Measurements from ENCODE around the gene MRPL22. TPM values are rescaled to one million over a fixed set of nuclear protein-coding genes. Genes with fewer than 3 reads are reported as not detected.

Gene MRPL22
- total and polyA plus RNA-seq, 2 of the 13 experiments (the other 11 are each of a cell fraction or from before 2014, with no cell fraction given) = 66.8 to 84.8 TPM

DNA sequence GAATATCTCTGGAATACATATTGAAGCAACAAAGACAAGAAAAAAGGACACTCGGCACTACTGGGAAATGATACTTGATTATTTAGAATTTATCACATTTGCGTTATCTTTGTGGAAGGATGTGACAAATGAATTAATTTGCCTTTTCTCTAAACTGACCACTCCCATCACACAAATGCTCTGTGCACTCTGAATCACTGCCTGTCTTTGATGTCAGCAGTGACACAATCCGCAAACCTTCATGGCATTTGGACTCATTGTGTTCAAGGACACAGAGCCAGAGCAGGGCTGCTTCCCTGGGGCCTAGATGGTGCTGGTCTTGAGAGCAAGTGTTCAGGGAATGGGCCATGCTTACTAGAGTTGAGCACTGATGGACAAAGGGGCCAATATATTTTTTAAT lies 67.8 kb downstream of the MRPL22 start (continued):
- TF ChIP-seq MLXIP (CRISPR knock-in tag; IDR thresholded peaks at IDR 0.05; ENCODE audit: borderline replicate concordance) (no peak), POLR2G (IDR thresholded peaks at IDR 0.05; ENCODE audit: low read depth, low read length) (no peak), SIX4 (CRISPR knock-in tag; IDR thresholded peaks at IDR 0.05) (no peak), PTBP1 (IDR thresholded peaks at IDR 0.05; ENCODE audit: low read depth, low read length, poor library complexity, severe bottlenecking) (no peak), KAT7 (CRISPR knock-in tag; IDR thresholded peaks at IDR 0.05; ENCODE audit: borderline replicate concordance) (no peak), ZNF580 (CRISPR knock-in tag; IDR thresholded peaks at IDR 0.05; ENCODE audit: borderline replicate concordance, low read depth) (no peak), HNRNPL (IDR thresholded peaks at IDR 0.05; ENCODE audit: low read depth, low read length) (no peak), TCF7 (IDR thresholded peaks at IDR 0.05; ENCODE audit: low read depth) (peak; percentile 90), ERF (CRISPR knock-in tag; IDR thresholded peaks at IDR 0.05) (peak; percentile 48; the same call in 1 of the 2 replicates), SNAI1 (CRISPR knock-in tag; IDR thresholded peaks at IDR 0.05; ENCODE audit: borderline replicate concordance) (no peak)
- TF ChIP-seq, protein P1, sequence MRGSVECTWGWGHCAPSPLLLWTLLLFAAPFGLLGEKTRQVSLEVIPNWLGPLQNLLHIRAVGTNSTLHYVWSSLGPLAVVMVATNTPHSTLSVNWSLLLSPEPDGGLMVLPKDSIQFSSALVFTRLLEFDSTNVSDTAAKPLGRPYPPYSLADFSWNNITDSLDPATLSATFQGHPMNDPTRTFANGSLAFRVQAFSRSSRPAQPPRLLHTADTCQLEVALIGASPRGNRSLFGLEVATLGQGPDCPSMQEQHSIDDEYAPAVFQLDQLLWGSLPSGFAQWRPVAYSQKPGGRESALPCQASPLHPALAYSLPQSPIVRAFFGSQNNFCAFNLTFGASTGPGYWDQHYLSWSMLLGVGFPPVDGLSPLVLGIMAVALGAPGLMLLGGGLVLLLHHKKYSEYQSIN (CRISPR knock-in tag; IDR thresholded peaks at IDR 0.05; ENCODE audit: borderline replicate concordance) = no peak
- TF ChIP-seq, protein P2, sequence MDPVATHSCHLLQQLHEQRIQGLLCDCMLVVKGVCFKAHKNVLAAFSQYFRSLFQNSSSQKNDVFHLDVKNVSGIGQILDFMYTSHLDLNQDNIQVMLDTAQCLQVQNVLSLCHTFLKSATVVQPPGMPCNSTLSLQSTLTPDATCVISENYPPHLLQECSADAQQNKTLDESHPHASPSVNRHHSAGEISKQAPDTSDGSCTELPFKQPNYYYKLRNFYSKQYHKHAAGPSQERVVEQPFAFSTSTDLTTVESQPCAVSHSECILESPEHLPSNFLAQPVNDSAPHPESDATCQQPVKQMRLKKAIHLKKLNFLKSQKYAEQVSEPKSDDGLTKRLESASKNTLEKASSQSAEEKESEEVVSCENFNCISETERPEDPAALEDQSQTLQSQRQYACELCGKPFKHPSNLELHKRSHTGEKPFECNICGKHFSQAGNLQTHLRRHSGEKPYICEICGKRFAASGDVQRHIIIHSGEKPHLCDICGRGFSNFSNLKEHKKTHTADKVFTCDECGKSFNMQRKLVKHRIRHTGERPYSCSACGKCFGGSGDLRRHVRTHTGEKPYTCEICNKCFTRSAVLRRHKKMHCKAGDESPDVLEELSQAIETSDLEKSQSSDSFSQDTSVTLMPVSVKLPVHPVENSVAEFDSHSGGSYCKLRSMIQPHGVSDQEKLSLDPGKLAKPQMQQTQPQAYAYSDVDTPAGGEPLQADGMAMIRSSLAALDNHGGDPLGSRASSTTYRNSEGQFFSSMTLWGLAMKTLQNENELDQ (CRISPR knock-in tag; IDR thresholded peaks at IDR 0.05; ENCODE audit: borderline replicate concordance) = no peak
- TF ChIP-seq, protein P3, sequence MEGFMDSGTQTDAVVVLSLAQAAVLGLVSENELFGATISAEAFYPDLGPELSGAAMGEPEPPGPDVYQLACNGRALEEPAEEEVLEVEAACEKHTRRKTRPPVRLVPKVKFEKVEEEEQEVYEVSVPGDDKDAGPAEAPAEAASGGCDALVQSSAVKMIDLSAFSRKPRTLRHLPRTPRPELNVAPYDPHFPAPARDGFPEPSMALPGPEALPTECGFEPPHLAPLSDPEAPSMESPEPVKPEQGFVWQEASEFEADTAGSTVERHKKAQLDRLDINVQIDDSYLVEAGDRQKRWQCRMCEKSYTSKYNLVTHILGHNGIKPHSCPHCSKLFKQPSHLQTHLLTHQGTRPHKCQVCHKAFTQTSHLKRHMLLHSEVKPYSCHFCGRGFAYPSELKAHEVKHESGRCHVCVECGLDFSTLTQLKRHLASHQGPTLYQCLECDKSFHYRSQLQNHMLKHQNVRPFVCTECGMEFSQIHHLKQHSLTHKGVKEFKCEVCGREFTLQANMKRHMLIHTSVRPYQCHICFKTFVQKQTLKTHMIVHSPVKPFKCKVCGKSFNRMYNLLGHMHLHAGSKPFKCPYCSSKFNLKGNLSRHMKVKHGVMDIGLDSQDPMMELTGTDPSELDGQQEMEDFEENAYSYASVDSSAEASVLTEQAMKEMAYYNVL (CRISPR knock-in tag; IDR thresholded peaks at IDR 0.05; ENCODE audit: borderline replicate concordance) = no peak
- TF ChIP-seq, protein P4, sequence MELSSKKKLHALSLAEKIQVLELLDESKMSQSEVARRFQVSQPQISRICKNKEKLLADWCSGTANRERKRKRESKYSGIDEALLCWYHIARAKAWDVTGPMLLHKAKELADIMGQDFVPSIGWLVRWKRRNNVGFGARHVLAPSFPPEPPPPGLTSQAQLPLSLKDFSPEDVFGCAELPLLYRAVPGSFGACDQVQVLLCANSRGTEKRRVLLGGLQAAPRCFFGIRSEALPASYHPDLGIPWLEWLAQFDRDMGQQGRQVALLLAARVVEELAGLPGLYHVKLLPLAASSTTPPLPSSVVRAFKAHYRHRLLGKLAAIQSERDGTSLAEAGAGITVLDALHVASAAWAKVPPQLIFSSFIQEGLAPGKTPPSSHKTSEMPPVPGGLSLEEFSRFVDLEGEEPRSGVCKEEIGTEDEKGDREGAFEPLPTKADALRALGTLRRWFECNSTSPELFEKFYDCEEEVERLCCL (CRISPR knock-in tag; IDR thresholded peaks at IDR 0.05; ENCODE audit: borderline replicate concordance) = no peak
